22Rv1 (cell line): ENCODE measurements around the gene FDCSP.
"Not testable (repeated sequence)": the region's sequence is repeated elsewhere in the genome, so short reads cannot be mapped to it uniquely, and the experiment has no call there.

ENCODE experiments used
- H3K27ac ChIP-seq: fragments of 450-650 bp; 2 replicates; pipeline ENCODE4 v1.5.1; 2017
- CTCF ChIP-seq: fragments of 450-650 bp; IDR thresholded peaks from 2 replicates; pipeline ENCODE4 v1.5.1; 2017; ENCODE audit warnings: mild to moderate bottlenecking
- ZFX ChIP-seq: fragments of 450-650 bp; IDR thresholded peaks from 2 replicates; pipeline ENCODE4 v1.6.1; 2017; ENCODE audit warnings: antibody characterized with exemption, borderline replicate concordance

The FDCSP gene

GRCh38 chr4:70197842-70198241 is 28.1 kb upstream of the FDCSP start:
- H3K27ac ChIP-seq, result no peak overlapping the region
- no peak for TF ChIP-seq ZFX
- no peak for TF ChIP-seq CTCF

- no peak for TF ChIP-seq ZFX
- TF ChIP-seq CTCF, result no peak
- no peak overlapping the region for H3K27ac ChIP-seq
Measured at GRCh38 chr4:70203601-70204000, 22.3 kb upstream of the FDCSP start.

- H3K27ac ChIP-seq, result not testable (repeated sequence)
Measured at GRCh38 chr4:70212752-70213151, 13.2 kb upstream of the FDCSP start.

- not testable (repeated sequence) for H3K27ac ChIP-seq
Measured at GRCh38 chr4:70216109-70216508, 9.8 kb upstream of the FDCSP start.

- not testable (repeated sequence) for H3K27ac ChIP-seq
Measured at GRCh38 chr4:70216550-70216949, 9.4 kb upstream of the FDCSP start.

DNA sequence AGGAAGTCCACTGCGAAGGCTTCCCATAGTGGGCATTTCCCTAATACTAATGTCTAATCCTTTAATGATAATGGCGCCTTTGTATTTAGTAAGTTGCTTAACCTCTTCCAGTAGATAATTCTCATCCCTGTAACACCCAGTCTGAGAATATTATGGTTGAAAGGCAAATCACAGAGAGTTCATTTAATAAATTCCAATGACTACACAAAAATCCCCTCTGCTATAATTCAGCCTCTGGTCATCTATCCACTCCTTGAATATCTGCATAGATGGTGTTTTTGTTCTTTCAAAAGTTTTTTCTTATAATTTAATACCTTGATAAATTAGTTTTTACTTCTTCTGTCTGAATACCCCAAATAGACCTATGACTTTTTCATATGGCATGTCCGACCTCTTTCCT is 4.5 kb upstream of the FDCSP start:
- not testable (repeated sequence) for H3K27ac ChIP-seq

GRCh38 chr4:70221818-70222217 is 4.1 kb upstream of the FDCSP start:
- not testable (repeated sequence) for H3K27ac ChIP-seq

- H3K27ac ChIP-seq, result no peak overlapping the region
- TF ChIP-seq ZFX, result no peak
- no peak for TF ChIP-seq CTCF
Measured at GRCh38 chr4:70236125-70236524, 10.2 kb downstream of the FDCSP start.

- H3K27ac ChIP-seq, result no peak overlapping the region
- TF ChIP-seq ZFX, result no peak
- TF ChIP-seq CTCF, result no peak
Measured at GRCh38 chr4:70239131-70239883, 13.4 kb downstream of the FDCSP start.

DNA sequence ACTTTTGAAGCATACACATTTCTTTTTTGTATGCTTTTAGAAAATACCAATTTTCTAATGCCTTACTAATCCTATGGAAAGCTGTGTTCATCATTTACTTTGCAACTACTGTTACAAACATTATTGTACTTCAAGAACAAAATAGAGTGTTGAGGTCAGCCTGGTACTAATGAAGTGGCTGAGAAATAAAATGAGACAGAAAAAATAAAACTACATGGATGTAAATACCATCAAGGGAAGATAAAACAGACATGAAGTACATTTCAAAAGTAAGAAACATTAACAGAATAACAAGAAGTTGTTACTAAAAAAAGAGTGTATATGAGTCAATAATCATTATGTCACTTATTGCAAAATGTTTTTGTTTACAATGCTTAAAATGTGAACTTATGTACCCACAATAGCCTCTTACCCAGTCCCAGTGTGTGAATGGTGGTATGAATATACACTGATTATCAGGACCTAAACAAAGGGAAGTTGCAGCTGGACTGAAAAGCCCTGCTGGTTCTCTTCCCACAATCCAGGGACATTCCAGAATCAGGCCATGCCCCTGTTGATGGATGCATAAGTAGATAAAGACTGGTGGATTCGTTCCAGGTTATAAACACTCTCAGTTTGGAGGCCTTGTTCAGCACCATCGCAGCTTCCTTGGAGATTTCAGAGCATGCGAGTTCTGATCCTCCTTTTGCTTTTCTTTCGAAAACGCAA is 14.1 kb downstream of the FDCSP start:
- no peak overlapping the region for H3K27ac ChIP-seq
- no peak for TF ChIP-seq CTCF
- TF ChIP-seq ZFX, result no peak

DNA sequence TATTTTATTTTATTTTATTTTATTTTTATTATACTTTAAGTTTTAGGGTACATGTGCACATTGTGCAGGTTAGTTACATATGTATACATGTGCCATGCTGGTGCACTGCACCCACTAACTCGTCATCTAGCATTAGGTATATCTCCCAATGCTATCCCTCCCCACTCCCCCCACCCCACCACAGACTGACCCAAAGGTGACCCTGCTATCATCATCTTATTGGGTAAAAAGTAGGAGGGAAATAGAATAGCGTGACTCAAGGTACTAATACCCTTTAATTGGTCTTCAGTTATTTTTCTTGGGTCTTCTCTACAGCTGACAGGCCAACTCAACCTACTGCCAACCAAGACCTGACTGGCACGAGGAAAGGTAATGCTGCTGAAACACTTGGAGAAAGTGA is 16.4 kb downstream of the FDCSP start, which contains the start of gene CSN3:
CSN3 (plus strand) TSS at position 301 of the 400 bp plus-strand sequence. CDS start 2,223 bp downstream, outside the sequence.
- H3K27ac ChIP-seq, result not testable (repeated sequence)
